Germinal center (tissue), 1 donor: Measurements from ENCODE around the gene OXSR1.
A peak's percentile ranks its signal among the peaks of the same experiment; 100 is the strongest.

Source experiments
- DNase-seq: peaks from one replicate; pipeline ENCODE4 v3.0.0; 2012; ENCODE audit warnings: mixed read lengths, low spot score

Gene OXSR1

GRCh38 chr3:38164952-38165721 lies at the start of gene OXSR1:
OXSR1 (plus strand) TSS chr3:38165537; CDS start chr3:38165877, 340 bp downstream.
- peak; percentile 97 for DNase-seq

GRCh38 chr3:38115645-38116427 lies 49.5 kb upstream of the OXSR1 start:
- peak; percentile 25 for DNase-seq

GRCh38 chr3:38116471-38117162 lies 48.7 kb upstream of the OXSR1 start:
- no peak for DNase-seq

- DNase-seq: no peak
Observed at GRCh38 chr3:38117163-38117716, 48.1 kb upstream of the OXSR1 start.

GRCh38 chr3:38117748-38118420 lies 47.5 kb upstream of the OXSR1 start:
- DNase-seq: peak; percentile 79

- DNase-seq: no peak
Observed at GRCh38 chr3:38118421-38119247, 46.7 kb upstream of the OXSR1 start.

- no peak for DNase-seq
Observed at GRCh38 chr3:38119248-38119544, 46.1 kb upstream of the OXSR1 start.

- DNase-seq: no peak
Observed at GRCh38 chr3:38119821-38120692, 45.3 kb upstream of the OXSR1 start.

- DNase-seq: no peak
Observed at GRCh38 chr3:38120693-38121450, 44.5 kb upstream of the OXSR1 start.

- no peak for DNase-seq
Observed at GRCh38 chr3:38121451-38121831, 43.9 kb upstream of the OXSR1 start.

GRCh38 chr3:38121832-38122461 lies 43.4 kb upstream of the OXSR1 start:
- DNase-seq: no peak

- DNase-seq: no peak
Observed at GRCh38 chr3:38122712-38123290, 42.5 kb upstream of the OXSR1 start.

- no peak for DNase-seq
Observed at GRCh38 chr3:38124324-38125122, 40.8 kb upstream of the OXSR1 start.

- no peak for DNase-seq
Observed at GRCh38 chr3:38125305-38126120, 39.8 kb upstream of the OXSR1 start.

- no peak for DNase-seq
Observed at GRCh38 chr3:38126121-38126892, 39.0 kb upstream of the OXSR1 start.
